MM.1S (cell line): Measurements from ENCODE around the gene GALM.

Experiments
- EZH2 ChIP-seq: fragments of 300-600 bp; sonication (generic); optimal IDR thresholded peaks from 2 replicates; pipeline ENCODE3; 2017; ENCODE audit warnings: low read depth, mild to moderate bottlenecking, antibody characterized with exemption, low read length, mixed read lengths
- TF ChIP-seq, protein P1 (sequence below): fragments of 300-600 bp; sonication (generic); IDR thresholded peaks from 2 replicates; pipeline ENCODE4 v1.5.1; 2016; ENCODE audit warnings: antibody characterized with exemption, low read length, mixed read lengths

DNA sequence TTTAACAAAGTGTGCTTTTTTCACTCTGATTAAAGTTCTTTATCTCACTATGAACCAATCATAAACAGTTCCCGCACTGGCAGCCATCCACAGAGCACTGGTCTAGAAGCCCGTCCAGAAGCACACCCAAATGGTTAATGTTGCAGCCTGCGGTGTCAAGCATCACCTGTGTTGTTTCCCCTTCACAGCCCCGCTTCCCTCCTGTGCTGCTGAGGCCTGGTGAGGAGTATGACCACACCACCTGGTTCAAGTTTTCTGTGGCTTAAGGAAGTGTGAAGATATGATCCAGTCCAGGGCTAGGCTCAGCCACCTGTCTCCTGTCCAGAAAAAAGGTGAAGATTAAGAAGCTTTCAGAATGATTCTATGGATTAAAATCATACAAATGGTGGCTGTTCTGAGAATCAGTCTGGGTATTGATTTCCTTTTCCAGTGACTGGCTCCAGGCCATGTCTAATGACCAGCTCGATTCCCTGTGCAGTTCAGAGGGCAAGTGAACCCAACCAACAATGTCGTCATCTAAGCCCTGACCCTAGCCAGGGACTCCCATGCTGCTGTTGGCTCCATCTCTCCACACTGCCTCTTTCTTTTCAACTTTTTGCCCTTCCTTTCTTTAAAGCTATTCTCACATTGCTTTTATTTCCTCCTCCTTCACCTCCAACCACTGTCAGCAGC is 67.5 kb downstream of the GALM start:
- TF ChIP-seq, protein P1, sequence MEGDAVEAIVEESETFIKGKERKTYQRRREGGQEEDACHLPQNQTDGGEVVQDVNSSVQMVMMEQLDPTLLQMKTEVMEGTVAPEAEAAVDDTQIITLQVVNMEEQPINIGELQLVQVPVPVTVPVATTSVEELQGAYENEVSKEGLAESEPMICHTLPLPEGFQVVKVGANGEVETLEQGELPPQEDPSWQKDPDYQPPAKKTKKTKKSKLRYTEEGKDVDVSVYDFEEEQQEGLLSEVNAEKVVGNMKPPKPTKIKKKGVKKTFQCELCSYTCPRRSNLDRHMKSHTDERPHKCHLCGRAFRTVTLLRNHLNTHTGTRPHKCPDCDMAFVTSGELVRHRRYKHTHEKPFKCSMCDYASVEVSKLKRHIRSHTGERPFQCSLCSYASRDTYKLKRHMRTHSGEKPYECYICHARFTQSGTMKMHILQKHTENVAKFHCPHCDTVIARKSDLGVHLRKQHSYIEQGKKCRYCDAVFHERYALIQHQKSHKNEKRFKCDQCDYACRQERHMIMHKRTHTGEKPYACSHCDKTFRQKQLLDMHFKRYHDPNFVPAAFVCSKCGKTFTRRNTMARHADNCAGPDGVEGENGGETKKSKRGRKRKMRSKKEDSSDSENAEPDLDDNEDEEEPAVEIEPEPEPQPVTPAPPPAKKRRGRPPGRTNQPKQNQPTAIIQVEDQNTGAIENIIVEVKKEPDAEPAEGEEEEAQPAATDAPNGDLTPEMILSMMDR: no peak
- no peak for TF ChIP-seq EZH2
